GM12892 (cell line): Measurements from ENCODE around the gene RNF213.
"Not testable (repeated sequence)": the region's sequence is repeated elsewhere in the genome, so short reads cannot be mapped to it uniquely, and the experiment has no call there.

Source experiments
- POLR2A ChIP-seq: IDR thresholded peaks from 2 replicates; pipeline ENCODE4 v1.6.1; 2011; ENCODE audit warnings: low read depth, low read length, control low read depth
- POLR2AphosphoS5 ChIP-seq: IDR thresholded peaks from 2 replicates; pipeline ENCODE4 v1.6.1; 2011; ENCODE audit warnings: low read depth, low read length, control low read depth

- TF ChIP-seq POLR2A, POLR2AphosphoS5: not testable (repeated sequence)
Measured at GRCh38 chr17:80244448-80244847, 16.2 kb upstream of the RNF213 start.
